HepG2 (cell line): ENCODE results near the gene NRBF2. TPM values are rescaled to one million over a fixed set of nuclear protein-coding genes. Genes with fewer than 3 reads are reported as not detected.

Experiments used
- ATAC-seq: fragments of 200-7000 bp; cut with Tn5 transposase; 3 replicates; pipeline ENCODE4 v1.9.1; 2020; ENCODE audit warnings: mild to moderate bottlenecking, moderate library complexity
- BruUV-seq: library from RNA; stranded (reverse); fragments of 400-500 nt; replicated peaks from 2 replicates; lab custom pipeline; 2021; lab: Mats Ljungman, UMichigan
- CTCF ChIA-PET: fragments of 300-600 bp; formaldehyde crosslinking; extraction: SDS; loops from one replicate; lab custom pipeline; 2021; ENCODE audit warnings: low total read pairs, inconsistent platforms, low intra/inter-chr PET ratio; lab: Yijun Ruan, JAX
- POLR2A ChIA-PET: fragments of 350-600 bp; sonication (Branson Sonifier 250); formaldehyde crosslinking; loops from one replicate; lab custom pipeline; 2020; ENCODE audit warnings: antibody characterized with exemption, inconsistent platforms; lab: Yijun Ruan, JAX
- DNase-seq: peaks from one replicate; pipeline ENCODE4 v3.0.0-alpha.2; 2015; ENCODE audit warnings: low spot score
- FAIRE-seq: peaks from 3 replicates; lab custom pipeline; 2011; peaks lifted over from hg19 to GRCh38; lab: Jason Lieb, UNC
- H2AFZ ChIP-seq: one replicate; pipeline ENCODE4 v1.6.1; 2011; ENCODE audit warnings: low read length, inconsistent platforms
- H3K27ac ChIP-seq: fragments of 300-600 bp; 3 replicates; pipeline ENCODE4 v1.8.0; 2011; ENCODE audit warnings: mixed run types, mild to moderate bottlenecking, mixed read lengths, low read length, inconsistent platforms; ENCODE audit not compliant: insufficient read depth; ENCODE audit errors: extremely low read length
- H3K27me3 ChIP-seq, 2 experiments: fragments of 200-600 bp in 1 of 2; 2 replicates in 1 of 2; 3 replicates in 1 of 2; pipeline versions ENCODE4 v1.6.0 to v1.8.0; 2011; ENCODE audit warnings: low read length in 2 of 2, mild to moderate bottlenecking in 2 of 2, moderate library complexity in 2 of 2, inconsistent platforms in 1 of 2; ENCODE audit not compliant: insufficient read depth in 2 of 2, control insufficient read depth in 1 of 2
- H3K36me3 ChIP-seq, 2 experiments: fragments of 200-600 bp in 1 of 2; replicated peaks in 1 of 2; 2 replicates in 1 of 2; 3 replicates in 1 of 2; pipeline versions ENCODE4 v1.5.1 to v1.8.0; 2011; ENCODE audit warnings: low read length in 2 of 2, inconsistent platforms in 1 of 2; ENCODE audit not compliant: insufficient read depth in 2 of 2, control insufficient read depth in 1 of 2
- H3K4me1 ChIP-seq: 2 replicates; pipeline ENCODE4 v1.5.1; 2012; ENCODE audit warnings: low read length, inconsistent platforms; ENCODE audit not compliant: insufficient read depth
- H3K4me2 ChIP-seq: 2 replicates; pipeline ENCODE4 v1.6.0; 2011; ENCODE audit warnings: low read depth, low read length, inconsistent platforms
- H3K4me3 ChIP-seq, 3 experiments: fragments of 200-600 bp in 1 of 3; sonication (generic), shearing (Covaris generic) in 1 of 3; replicated peaks in 1 of 3; 2 replicates each; pipeline ENCODE4 v1.5.1; 2011 to 2016; ENCODE audit warnings: low read length in 3 of 3, inconsistent platforms in 2 of 3, low read depth in 2 of 3, mild to moderate bottlenecking in 2 of 3, control low read depth in 1 of 3, mixed read lengths in 1 of 3; ENCODE audit not compliant: insufficient read depth in 1 of 3
- H3K79me2 ChIP-seq: one replicate; pipeline ENCODE4 v1.6.1; 2011; ENCODE audit warnings: low read length, inconsistent platforms; ENCODE audit not compliant: insufficient read depth
- H3K9ac ChIP-seq: 2 replicates; pipeline ENCODE4 v1.6.0; 2011; ENCODE audit warnings: mild to moderate bottlenecking, low read depth, low read length, inconsistent platforms; ENCODE audit not compliant: insufficient read depth
- H3K9me3 ChIP-seq: 2 replicates; pipeline ENCODE4 v1.5.1; 2012; ENCODE audit warnings: mild to moderate bottlenecking, low read length
- H4K20me1 ChIP-seq: 2 replicates; pipeline ENCODE4 v1.6.0; 2011; ENCODE audit warnings: inconsistent platforms, mild to moderate bottlenecking, low read length, moderate library complexity; ENCODE audit not compliant: insufficient read depth
- ARNT ChIP-seq: fragments of 450-650 bp; IDR thresholded peaks from 2 replicates; pipeline ENCODE4 v1.6.1; 2017
- GABPA ChIP-seq, 2 experiments: IDR thresholded peaks; 2 replicates each; pipeline ENCODE4 v1.6.1; 2011 to 2016; ENCODE audit warnings: low read depth in 2 of 2, low read length in 1 of 2, missing biosample characterization in 1 of 2, missing genetic modification characterization in 1 of 2
- MYNN ChIP-seq: sonication (generic); formaldehyde crosslinking; IDR thresholded peaks from 2 replicates; pipeline ENCODE4 v1.4.0; 2020; ENCODE audit warnings: mild to moderate bottlenecking, low read depth, missing genetic modification reagents
- NONO ChIP-seq, 2 experiments: fragments of 450-650 bp in 1 of 2; sonication (generic) in 1 of 2; formaldehyde crosslinking in 1 of 2; IDR thresholded peaks in 1 of 2; conservative IDR thresholded peaks in 1 of 2; 2 replicates each; pipeline versions ENCODE4 v1.6.1 to v1.8.0; 2017 to 2022; ENCODE audit warnings: mild to moderate bottlenecking in 1 of 2, missing genetic modification reagents in 1 of 2, moderate library complexity in 1 of 2
- RBM22 ChIP-seq: fragments of 200-400 bp; formaldehyde crosslinking; optimal IDR thresholded peaks from 2 replicates; pipeline ENCODE3; 2017; ENCODE audit warnings: mild to moderate bottlenecking, low read length, moderate library complexity
- SETDB1 ChIP-seq: sonication (generic); formaldehyde crosslinking; IDR thresholded peaks from 2 replicates; pipeline ENCODE4 v1.5.1; 2020; ENCODE audit warnings: missing genetic modification reagents, mild to moderate bottlenecking, borderline replicate concordance
- ZNF292 ChIP-seq: sonication (generic); formaldehyde crosslinking; IDR thresholded peaks from 2 replicates; pipeline ENCODE4 v1.8.1; 2022; ENCODE audit warnings: mild to moderate bottlenecking, low read depth, missing genetic modification reagents, borderline replicate concordance
- ZNF451 ChIP-seq: sonication (generic); formaldehyde crosslinking; IDR thresholded peaks from 2 replicates; pipeline ENCODE4 v1.5.0; 2020; ENCODE audit warnings: mild to moderate bottlenecking, missing genetic modification reagents
- ZNF558 ChIP-seq: sonication (generic); formaldehyde crosslinking; IDR thresholded peaks from 2 replicates; pipeline ENCODE4 v1.9.0; 2022; ENCODE audit warnings: mild to moderate bottlenecking, missing genetic modification reagents, borderline replicate concordance
- ZNF747 ChIP-seq: sonication (generic); formaldehyde crosslinking; IDR thresholded peaks from 2 replicates; pipeline ENCODE4 v1.8.1; 2023; ENCODE audit warnings: missing genetic modification reagents, mild to moderate bottlenecking, borderline replicate concordance
- ZNF790 ChIP-seq: sonication (generic); formaldehyde crosslinking; IDR thresholded peaks from 2 replicates; pipeline ENCODE4 v1.8.0; 2022; ENCODE audit warnings: missing genetic modification reagents, mild to moderate bottlenecking, borderline replicate concordance
- WGBS: methylation state at CpG from one replicate; pipeline ENCODE4 v1.1.6; 2017; ENCODE audit warnings: low lambda C conversion rate; 5-methylcytosine and 5-hydroxymethylcytosine counted together
- in situ Hi-C: cut with HindIII; loops from 2 replicates; pipeline ENCODE4 v1.10.0; 2017; ENCODE audit warnings: low pct_unique_long_range_greater_than_20kb; ENCODE audit not compliant: extremely low pct_ligation_motif_present
- intact Hi-C: fragments of 100-400 bp; cut with micrococcal nuclease; formaldehyde crosslinking; loops from one replicate; pipeline ENCODE4 v1.10.0; 2022; ENCODE audit not compliant: unreplicated experiment
- polyA plus RNA-seq, 8 experiments: library from polyadenylated mRNA; depleted of rRNA in 3 of 8; stranded (reverse) in 7 of 8; unstranded in 1 of 8; fragments of >200 nt; fragmentation: Illumina TruSeq in 4 of 8; extraction: Trizol in 4 of 8; gene quantifications; 2 replicates each; pipeline versions ENCODE4 v1.2.1 to v1.2.3, GENCODE V29; 2011 to 2016; ENCODE audit warnings: low read depth in 4 of 8, missing spikeins in 1 of 8, mixed read lengths in 1 of 8; ENCODE audit not compliant: insufficient read depth in 1 of 8
- total RNA-seq, 5 experiments: library from RNA; depleted of rRNA; stranded (reverse); fragments of >200 nt; fragmentation: Illumina TruSeq; extraction: Trizol; gene quantifications; 2 replicates each; pipeline ENCODE4 v1.2.3, GENCODE V29; 2016; ENCODE audit warnings: low read depth in 1 of 5
- TF ChIP-seq, protein P1 (sequence below): sonication (generic); formaldehyde crosslinking; IDR thresholded peaks from 2 replicates; pipeline ENCODE4 v1.9.0; 2021; ENCODE audit warnings: missing genetic modification reagents, borderline replicate concordance
- TF ChIP-seq, protein P2 (sequence below): sonication (generic); formaldehyde crosslinking; IDR thresholded peaks from 2 replicates; pipeline ENCODE4 v1.5.1; 2020; ENCODE audit warnings: missing genetic modification reagents, mild to moderate bottlenecking, borderline replicate concordance
- TF ChIP-seq, protein P3 (sequence below): sonication (generic); formaldehyde crosslinking; IDR thresholded peaks from 2 replicates; pipeline ENCODE4 v1.4.0; 2020; ENCODE audit warnings: mild to moderate bottlenecking, low read depth, missing genetic modification reagents
- TF ChIP-seq, protein P4 (sequence below): sonication (generic); formaldehyde crosslinking; IDR thresholded peaks from 2 replicates; pipeline ENCODE4 v1.5.0; 2020; ENCODE audit warnings: missing genetic modification reagents

Gene NRBF2
- total and polyA plus RNA-seq, 2 of the 13 experiments (the other 11 are each of a cell fraction or from before 2014, with no cell fraction given) = 20.0 to 28.4 TPM

DNA sequence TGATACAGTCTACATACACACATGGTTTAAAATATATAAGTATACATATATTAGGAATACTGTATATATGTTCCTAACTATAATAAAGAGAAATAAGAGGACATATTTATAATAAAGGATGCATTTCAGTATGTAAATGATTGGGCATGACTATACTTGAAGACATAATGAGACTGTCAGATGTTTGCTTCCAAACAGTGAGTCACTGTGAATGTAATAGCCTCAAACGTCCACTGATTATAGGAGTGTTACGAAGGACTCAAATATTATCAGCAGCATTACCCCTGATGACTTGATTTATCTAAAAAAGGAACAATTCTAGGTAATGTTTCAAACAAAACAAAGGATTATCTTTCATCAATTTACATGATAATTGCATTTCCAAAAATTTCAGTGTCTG lies 39.9 kb upstream of the NRBF2 start (continued):
- TF ChIP-seq ZNF451 (CRISPR knock-in tag) (no peak), RBM22 (no peak), NONO (IDR thresholded peaks at IDR 0.05) (no peak), NONO (CRISPR knock-in tag; conservative IDR thresholded peaks at IDR 0.05) (no peak), SETDB1 (CRISPR knock-in tag) (no peak)
- TF ChIP-seq, protein P1, sequence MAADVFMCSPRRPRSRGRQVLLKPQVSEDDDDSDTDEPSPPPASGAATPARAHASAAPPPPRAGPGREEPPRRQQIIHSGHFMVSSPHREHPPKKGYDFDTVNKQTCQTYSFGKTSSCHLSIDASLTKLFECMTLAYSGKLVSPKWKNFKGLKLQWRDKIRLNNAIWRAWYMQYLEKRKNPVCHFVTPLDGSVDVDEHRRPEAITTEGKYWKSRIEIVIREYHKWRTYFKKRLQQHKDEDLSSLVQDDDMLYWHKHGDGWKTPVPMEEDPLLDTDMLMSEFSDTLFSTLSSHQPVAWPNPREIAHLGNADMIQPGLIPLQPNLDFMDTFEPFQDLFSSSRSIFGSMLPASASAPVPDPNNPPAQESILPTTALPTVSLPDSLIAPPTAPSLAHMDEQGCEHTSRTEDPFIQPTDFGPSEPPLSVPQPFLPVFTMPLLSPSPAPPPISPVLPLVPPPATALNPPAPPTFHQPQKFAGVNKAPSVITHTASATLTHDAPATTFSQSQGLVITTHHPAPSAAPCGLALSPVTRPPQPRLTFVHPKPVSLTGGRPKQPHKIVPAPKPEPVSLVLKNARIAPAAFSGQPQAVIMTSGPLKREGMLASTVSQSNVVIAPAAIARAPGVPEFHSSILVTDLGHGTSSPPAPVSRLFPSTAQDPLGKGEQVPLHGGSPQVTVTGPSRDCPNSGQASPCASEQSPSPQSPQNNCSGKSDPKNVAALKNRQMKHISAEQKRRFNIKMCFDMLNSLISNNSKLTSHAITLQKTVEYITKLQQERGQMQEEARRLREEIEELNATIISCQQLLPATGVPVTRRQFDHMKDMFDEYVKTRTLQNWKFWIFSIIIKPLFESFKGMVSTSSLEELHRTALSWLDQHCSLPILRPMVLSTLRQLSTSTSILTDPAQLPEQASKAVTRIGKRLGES = no peak

DNA sequence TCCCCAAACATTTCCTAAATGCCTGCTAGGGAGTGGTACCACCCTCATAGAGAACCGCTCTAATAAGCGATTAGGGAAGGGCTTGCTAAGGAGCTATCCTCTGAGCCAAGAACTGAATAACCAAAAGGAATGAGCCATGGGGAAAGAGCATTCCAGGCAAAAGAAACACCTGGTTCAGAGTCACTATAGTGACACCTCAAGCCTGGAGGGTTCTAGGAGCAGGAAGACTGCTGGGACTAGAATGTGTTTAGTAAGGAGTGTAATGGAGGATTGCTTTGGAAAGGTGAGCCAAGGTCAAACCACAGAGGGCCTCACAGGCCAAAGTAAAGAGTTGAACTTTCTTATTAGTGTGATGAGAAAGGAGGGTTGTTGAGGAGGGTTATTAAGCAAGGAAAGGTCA lies 38.7 kb upstream of the NRBF2 start:
- DNase-seq (no peak), ATAC-seq (no peak), FAIRE-seq (no peak)
- H3K9ac ChIP-seq = no peak overlapping the region
- no peaks in the 10 kb centered on the region for H3K27me3 ChIP-seq
- intact Hi-C loops = no loop called here
- no peak overlapping the region for H2AFZ ChIP-seq
- no peak overlapping the region for H3K27ac ChIP-seq
- H3K36me3 ChIP-seq = no peaks in the 10 kb centered on the region
- no peaks in the 10 kb centered on the region for H3K9me3 ChIP-seq
- no peak overlapping the region for H3K4me2 ChIP-seq
- no peaks in the 10 kb centered on the region for H4K20me1 ChIP-seq
- ChIA-PET POLR2A (no interaction called here), CTCF (no interaction called here)
- H3K4me3 ChIP-seq = no peak overlapping the region
- WGBS = 88% methylated on average over 2 of the region's 2 CpGs
- in situ Hi-C loops = loop anchor here (25.0 kb wide), 1 partner anchor 507 kb away; no protein-coding TSS in a partner anchor
- TF ChIP-seq ZNF558 (CRISPR knock-in tag) = no peak
- no peak for TF ChIP-seq ZNF790 (CRISPR knock-in tag)
- TF ChIP-seq, protein P2, sequence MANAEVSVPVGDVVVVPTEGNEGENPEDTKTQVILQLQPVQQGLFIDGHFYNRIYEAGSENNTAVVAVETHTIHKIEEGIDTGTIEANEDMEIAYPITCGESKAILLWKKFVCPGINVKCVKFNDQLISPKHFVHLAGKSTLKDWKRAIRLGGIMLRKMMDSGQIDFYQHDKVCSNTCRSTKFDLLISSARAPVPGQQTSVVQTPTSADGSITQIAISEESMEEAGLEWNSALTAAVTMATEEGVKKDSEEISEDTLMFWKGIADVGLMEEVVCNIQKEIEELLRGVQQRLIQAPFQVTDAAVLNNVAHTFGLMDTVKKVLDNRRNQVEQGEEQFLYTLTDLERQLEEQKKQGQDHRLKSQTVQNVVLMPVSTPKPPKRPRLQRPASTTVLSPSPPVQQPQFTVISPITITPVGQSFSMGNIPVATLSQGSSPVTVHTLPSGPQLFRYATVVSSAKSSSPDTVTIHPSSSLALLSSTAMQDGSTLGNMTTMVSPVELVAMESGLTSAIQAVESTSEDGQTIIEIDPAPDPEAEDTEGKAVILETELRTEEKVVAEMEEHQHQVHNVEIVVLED = no peak
- no peak for TF ChIP-seq ARNT
- TF ChIP-seq, protein P3, sequence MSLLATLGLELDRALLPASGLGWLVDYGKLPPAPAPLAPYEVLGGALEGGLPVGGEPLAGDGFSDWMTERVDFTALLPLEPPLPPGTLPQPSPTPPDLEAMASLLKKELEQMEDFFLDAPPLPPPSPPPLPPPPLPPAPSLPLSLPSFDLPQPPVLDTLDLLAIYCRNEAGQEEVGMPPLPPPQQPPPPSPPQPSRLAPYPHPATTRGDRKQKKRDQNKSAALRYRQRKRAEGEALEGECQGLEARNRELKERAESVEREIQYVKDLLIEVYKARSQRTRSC = no peak
- TF ChIP-seq ZNF747 = no peak
- TF ChIP-seq MYNN (CRISPR knock-in tag) = no peak
- TF ChIP-seq ZNF292 = no peak
- no peak for TF ChIP-seq GABPA (IDR thresholded peaks at IDR 0.05; ENCODE audit: low read depth, low read length)
- TF ChIP-seq GABPA (CRISPR knock-in tag; IDR thresholded peaks at IDR 0.05; ENCODE audit: low read depth) = no peak
- TF ChIP-seq, protein P4, sequence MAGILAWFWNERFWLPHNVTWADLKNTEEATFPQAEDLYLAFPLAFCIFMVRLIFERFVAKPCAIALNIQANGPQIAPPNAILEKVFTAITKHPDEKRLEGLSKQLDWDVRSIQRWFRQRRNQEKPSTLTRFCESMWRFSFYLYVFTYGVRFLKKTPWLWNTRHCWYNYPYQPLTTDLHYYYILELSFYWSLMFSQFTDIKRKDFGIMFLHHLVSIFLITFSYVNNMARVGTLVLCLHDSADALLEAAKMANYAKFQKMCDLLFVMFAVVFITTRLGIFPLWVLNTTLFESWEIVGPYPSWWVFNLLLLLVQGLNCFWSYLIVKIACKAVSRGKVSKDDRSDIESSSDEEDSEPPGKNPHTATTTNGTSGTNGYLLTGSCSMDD (CRISPR knock-in tag) = no peak
- no peaks in the 10 kb centered on the region for H3K79me2 ChIP-seq
- no TSS peak for BruUV-seq
- no peaks in the 10 kb centered on the region for H3K4me1 ChIP-seq
